Measurements from ENCODE around the gene ZNF184. TPM values are rescaled to one million over a fixed set of nuclear protein-coding genes. Genes with fewer than 3 reads are reported as not detected.
A peak's percentile ranks its signal among the peaks of the same experiment; 100 is the strongest.

Gene ZNF184
- total and polyA plus RNA-seq, 9 of the 15 experiments (the other 6 are each of a cell fraction or from before 2014, with no cell fraction given): 7.6 to 22.2 (median 12.8) TPM

DNA sequence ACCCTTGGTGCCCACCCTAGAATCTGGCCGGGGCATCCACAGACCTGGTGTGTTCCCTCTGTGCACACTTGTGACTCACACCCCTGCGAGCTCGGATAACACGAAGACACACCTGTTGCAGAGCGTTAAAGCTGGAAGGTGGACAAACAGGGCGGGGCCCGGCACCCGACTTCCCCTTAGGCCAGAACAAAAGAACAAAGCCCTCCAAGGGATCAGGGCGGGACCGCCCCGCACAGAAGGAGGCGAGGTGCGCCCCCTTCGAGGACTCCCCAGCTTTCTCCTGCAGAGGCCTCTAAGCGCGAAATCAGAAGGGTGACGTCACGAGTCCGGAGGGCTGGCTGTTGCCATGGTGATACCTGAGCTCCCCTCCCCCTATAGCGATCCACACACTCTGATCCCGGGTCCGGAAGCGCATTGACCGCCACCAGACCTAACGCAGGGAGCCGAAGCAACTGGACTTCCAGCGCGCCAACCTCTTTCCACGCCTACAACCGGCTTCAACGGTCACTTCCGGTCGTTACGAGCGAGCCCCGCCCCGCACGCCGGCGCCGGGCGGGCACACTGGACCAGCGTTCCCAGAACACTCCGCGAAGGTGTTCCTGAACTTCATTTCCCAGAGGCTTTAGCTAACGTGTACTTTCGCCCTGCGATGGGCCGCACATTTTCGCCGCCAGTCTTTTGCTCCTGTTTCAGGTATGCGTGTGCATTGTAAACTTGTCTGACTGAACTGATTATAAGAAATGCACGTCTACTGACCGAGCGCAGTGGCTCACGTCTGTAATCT, at the start of gene ZNF184 (continued):
- no peak for TF ChIP-seq XRCC4 (IDR thresholded peaks at IDR 0.05; ENCODE audit: extremely low read depth, insufficient read depth, insufficient read length)
- TF ChIP-seq MYNN (IDR thresholded peaks at IDR 0.05): 0 out of 2 replicates have a peak, but pooled peaks have one; percentile 32
- no peak for TF ChIP-seq MYNN (CRISPR knock-in tag; IDR thresholded peaks at IDR 0.05)
- TF ChIP-seq ZNF212 (CRISPR knock-in tag; IDR thresholded peaks at IDR 0.05): no peak; the same call in 1 of the 2 replicates
- no peak for TF ChIP-seq ZNF354B (CRISPR knock-in tag; IDR thresholded peaks at IDR 0.05)
- TF ChIP-seq POLR2AphosphoS2 (IDR thresholded peaks at IDR 0.05; ENCODE audit: low read length): no peak; the same call in 1 of the 2 replicates
- no peak for TF ChIP-seq PTRF (tag; IDR thresholded peaks at IDR 0.05)
- peak; percentile 30; the same call in 1 of the 2 replicates for TF ChIP-seq TCF3 (CRISPR knock-in tag; IDR thresholded peaks at IDR 0.05)
- TF ChIP-seq, protein P1, sequence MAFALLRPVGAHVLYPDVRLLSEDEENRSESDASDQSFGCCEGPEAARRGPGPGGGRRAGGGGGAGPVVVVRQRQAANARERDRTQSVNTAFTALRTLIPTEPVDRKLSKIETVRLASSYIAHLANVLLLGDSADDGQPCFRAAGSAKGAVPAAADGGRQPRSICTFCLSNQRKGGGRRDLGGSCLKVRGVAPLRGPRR (CRISPR knock-in tag; IDR thresholded peaks at IDR 0.05): peak; percentile 55; the same call in 1 of the 2 replicates
- 0 out of 2 replicates have a peak, but pooled peaks have one; percentile 3 for TF ChIP-seq SREBF1 (IDR thresholded peaks at IDR 0.05; ENCODE audit: borderline replicate concordance, low read depth, low read length)
- TF ChIP-seq, protein P2, sequence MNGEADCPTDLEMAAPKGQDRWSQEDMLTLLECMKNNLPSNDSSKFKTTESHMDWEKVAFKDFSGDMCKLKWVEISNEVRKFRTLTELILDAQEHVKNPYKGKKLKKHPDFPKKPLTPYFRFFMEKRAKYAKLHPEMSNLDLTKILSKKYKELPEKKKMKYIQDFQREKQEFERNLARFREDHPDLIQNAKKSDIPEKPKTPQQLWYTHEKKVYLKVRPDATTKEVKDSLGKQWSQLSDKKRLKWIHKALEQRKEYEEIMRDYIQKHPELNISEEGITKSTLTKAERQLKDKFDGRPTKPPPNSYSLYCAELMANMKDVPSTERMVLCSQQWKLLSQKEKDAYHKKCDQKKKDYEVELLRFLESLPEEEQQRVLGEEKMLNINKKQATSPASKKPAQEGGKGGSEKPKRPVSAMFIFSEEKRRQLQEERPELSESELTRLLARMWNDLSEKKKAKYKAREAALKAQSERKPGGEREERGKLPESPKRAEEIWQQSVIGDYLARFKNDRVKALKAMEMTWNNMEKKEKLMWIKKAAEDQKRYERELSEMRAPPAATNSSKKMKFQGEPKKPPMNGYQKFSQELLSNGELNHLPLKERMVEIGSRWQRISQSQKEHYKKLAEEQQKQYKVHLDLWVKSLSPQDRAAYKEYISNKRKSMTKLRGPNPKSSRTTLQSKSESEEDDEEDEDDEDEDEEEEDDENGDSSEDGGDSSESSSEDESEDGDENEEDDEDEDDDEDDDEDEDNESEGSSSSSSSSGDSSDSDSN (IDR thresholded peaks at IDR 0.05; ENCODE audit: borderline replicate concordance in 1 of 2, low read depth in 2 of 2, low read length in 2 of 2): peak in 1 of 2 experiments; percentile 82; a peak in 2 of 4 replicates
- TF ChIP-seq BRCA1 (IDR thresholded peaks at IDR 0.05): no peak
- no peak for TF ChIP-seq BRCA1 (CRISPR knock-in tag; IDR thresholded peaks at IDR 0.05)
- TF ChIP-seq ZFPM2 (CRISPR knock-in tag; IDR thresholded peaks at IDR 0.05): no peak
- no peak for TF ChIP-seq CAMTA2 (CRISPR knock-in tag; conservative IDR thresholded peaks at IDR 0.05)
- TF ChIP-seq, protein P3, sequence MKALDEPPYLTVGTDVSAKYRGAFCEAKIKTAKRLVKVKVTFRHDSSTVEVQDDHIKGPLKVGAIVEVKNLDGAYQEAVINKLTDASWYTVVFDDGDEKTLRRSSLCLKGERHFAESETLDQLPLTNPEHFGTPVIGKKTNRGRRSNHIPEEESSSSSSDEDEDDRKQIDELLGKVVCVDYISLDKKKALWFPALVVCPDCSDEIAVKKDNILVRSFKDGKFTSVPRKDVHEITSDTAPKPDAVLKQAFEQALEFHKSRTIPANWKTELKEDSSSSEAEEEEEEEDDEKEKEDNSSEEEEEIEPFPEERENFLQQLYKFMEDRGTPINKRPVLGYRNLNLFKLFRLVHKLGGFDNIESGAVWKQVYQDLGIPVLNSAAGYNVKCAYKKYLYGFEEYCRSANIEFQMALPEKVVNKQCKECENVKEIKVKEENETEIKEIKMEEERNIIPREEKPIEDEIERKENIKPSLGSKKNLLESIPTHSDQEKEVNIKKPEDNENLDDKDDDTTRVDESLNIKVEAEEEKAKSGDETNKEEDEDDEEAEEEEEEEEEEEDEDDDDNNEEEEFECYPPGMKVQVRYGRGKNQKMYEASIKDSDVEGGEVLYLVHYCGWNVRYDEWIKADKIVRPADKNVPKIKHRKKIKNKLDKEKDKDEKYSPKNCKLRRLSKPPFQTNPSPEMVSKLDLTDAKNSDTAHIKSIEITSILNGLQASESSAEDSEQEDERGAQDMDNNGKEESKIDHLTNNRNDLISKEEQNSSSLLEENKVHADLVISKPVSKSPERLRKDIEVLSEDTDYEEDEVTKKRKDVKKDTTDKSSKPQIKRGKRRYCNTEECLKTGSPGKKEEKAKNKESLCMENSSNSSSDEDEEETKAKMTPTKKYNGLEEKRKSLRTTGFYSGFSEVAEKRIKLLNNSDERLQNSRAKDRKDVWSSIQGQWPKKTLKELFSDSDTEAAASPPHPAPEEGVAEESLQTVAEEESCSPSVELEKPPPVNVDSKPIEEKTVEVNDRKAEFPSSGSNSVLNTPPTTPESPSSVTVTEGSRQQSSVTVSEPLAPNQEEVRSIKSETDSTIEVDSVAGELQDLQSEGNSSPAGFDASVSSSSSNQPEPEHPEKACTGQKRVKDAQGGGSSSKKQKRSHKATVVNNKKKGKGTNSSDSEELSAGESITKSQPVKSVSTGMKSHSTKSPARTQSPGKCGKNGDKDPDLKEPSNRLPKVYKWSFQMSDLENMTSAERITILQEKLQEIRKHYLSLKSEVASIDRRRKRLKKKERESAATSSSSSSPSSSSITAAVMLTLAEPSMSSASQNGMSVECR (CRISPR knock-in tag; IDR thresholded peaks at IDR 0.05): peak; percentile 79
- TF ChIP-seq, protein P4, sequence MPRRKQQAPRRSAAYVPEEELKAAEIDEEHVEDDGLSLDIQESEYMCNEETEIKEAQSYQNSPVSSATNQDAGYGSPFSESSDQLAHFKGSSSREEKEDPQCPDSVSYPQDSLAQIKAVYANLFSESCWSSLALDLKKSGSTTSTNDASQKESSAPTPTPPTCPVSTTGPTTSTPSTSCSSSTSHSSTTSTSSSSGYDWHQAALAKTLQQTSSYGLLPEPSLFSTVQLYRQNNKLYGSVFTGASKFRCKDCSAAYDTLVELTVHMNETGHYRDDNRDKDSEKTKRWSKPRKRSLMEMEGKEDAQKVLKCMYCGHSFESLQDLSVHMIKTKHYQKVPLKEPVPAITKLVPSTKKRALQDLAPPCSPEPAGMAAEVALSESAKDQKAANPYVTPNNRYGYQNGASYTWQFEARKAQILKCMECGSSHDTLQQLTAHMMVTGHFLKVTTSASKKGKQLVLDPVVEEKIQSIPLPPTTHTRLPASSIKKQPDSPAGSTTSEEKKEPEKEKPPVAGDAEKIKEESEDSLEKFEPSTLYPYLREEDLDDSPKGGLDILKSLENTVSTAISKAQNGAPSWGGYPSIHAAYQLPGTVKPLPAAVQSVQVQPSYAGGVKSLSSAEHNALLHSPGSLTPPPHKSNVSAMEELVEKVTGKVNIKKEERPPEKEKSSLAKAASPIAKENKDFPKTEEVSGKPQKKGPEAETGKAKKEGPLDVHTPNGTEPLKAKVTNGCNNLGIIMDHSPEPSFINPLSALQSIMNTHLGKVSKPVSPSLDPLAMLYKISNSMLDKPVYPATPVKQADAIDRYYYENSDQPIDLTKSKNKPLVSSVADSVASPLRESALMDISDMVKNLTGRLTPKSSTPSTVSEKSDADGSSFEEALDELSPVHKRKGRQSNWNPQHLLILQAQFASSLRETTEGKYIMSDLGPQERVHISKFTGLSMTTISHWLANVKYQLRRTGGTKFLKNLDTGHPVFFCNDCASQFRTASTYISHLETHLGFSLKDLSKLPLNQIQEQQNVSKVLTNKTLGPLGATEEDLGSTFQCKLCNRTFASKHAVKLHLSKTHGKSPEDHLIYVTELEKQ (CRISPR knock-in tag; IDR thresholded peaks at IDR 0.05): no peak
- peak; percentile 33; the same call in 1 of the 2 replicates for TF ChIP-seq TGIF2 (CRISPR knock-in tag; IDR thresholded peaks at IDR 0.05)

Measured in K562 (cell line).